HFFc6 (cell line): ENCODE data around the gene PTGER3. TPM values are rescaled to one million over a fixed set of nuclear protein-coding genes. Genes with fewer than 3 reads are reported as not detected.

Source experiments
- DNase-seq: peaks from one replicate; pipeline ENCODE4 v3.0.0-alpha.2; 2018
- H3K27ac Mint-ChIP-seq: 2 replicates; pipeline ENCODE4 v1.8.0; 2020; ENCODE audit warnings: mild to moderate bottlenecking, mixed read lengths
- H3K27me3 Mint-ChIP-seq: 2 replicates; pipeline ENCODE4 v1.8.0; 2021; ENCODE audit warnings: mild to moderate bottlenecking, moderate library complexity, mixed read lengths; ENCODE audit not compliant: insufficient read depth
- H3K36me3 Mint-ChIP-seq: 2 replicates; pipeline ENCODE4 v1.8.0; 2021; ENCODE audit warnings: low read depth, mixed read lengths
- H3K4me1 Mint-ChIP-seq: 2 replicates; pipeline ENCODE4 v1.8.0; 2020; ENCODE audit warnings: low read depth, mixed read lengths
- H3K4me3 Mint-ChIP-seq: 2 replicates; pipeline ENCODE4 v1.8.0; 2020; ENCODE audit warnings: mild to moderate bottlenecking, moderate library complexity, mixed read lengths
- H3K9me3 Mint-ChIP-seq: 2 replicates; pipeline ENCODE4 v1.8.0; 2020; ENCODE audit warnings: mild to moderate bottlenecking, mixed read lengths
- microRNA-seq: library from miRNA; unstranded; fragments of <30 nt; microRNA quantifications from one replicate; pipeline ENCODE4, GENCODE V29; 2019
- total RNA-seq, 6 experiments: library from RNA; stranded (reverse); fragmentation: NEBNext Ultra II Directional; extraction: Animal tissue kit (Norgen Biotek cat#: 25700); gene quantifications; 2 replicates in 1 of 6; 3 replicates in 5 of 6; pipeline ENCODE4 v1.2.3, GENCODE V29; 2021
- TF ChIP-seq, protein P1 (sequence below): fragments of 200-600 bp; sonication (generic); IDR thresholded peaks from 2 replicates; pipeline ENCODE4 v1.5.0; 2021; ENCODE audit warnings: antibody characterized with exemption, mild to moderate bottlenecking

The PTGER3 gene
- total RNA-seq, 6 experiments from 2014 or later: 0.40 to 2.1 (median 0.54) TPM

DNA sequence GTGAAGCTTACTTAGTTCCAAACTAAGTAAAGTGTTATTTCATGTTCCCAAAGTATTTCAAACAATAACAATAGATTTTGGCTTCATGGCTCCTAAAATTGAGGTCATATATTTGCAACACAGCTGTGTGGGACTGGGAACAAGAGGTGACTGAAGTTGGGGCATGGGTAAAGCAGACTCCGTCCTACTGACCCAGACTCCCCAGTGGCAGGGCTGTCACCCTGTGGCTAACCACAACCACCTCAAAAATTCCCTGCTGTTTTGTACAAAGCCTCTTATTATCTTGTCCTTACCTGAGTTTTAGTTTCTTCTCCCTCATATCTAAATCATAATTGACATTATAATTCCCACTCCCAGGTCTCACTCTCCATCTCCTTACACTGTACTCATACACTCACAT lies 117.6 kb downstream of the PTGER3 start:
- TF ChIP-seq, protein P1, sequence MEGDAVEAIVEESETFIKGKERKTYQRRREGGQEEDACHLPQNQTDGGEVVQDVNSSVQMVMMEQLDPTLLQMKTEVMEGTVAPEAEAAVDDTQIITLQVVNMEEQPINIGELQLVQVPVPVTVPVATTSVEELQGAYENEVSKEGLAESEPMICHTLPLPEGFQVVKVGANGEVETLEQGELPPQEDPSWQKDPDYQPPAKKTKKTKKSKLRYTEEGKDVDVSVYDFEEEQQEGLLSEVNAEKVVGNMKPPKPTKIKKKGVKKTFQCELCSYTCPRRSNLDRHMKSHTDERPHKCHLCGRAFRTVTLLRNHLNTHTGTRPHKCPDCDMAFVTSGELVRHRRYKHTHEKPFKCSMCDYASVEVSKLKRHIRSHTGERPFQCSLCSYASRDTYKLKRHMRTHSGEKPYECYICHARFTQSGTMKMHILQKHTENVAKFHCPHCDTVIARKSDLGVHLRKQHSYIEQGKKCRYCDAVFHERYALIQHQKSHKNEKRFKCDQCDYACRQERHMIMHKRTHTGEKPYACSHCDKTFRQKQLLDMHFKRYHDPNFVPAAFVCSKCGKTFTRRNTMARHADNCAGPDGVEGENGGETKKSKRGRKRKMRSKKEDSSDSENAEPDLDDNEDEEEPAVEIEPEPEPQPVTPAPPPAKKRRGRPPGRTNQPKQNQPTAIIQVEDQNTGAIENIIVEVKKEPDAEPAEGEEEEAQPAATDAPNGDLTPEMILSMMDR: no peak
- H3K4me3 Mint-ChIP-seq: no peak overlapping the region
- H3K4me1 Mint-ChIP-seq: no peaks in the 10 kb centered on the region
- DNase-seq: no peak
- no peaks in the 10 kb centered on the region for H3K27me3 Mint-ChIP-seq
- H3K36me3 Mint-ChIP-seq: no peaks in the 10 kb centered on the region
- peaks cover 7% of the 10 kb centered on the region; the same call in 1 of the 2 replicates for H3K9me3 Mint-ChIP-seq
- no peak overlapping the region for H3K27ac Mint-ChIP-seq

DNA sequence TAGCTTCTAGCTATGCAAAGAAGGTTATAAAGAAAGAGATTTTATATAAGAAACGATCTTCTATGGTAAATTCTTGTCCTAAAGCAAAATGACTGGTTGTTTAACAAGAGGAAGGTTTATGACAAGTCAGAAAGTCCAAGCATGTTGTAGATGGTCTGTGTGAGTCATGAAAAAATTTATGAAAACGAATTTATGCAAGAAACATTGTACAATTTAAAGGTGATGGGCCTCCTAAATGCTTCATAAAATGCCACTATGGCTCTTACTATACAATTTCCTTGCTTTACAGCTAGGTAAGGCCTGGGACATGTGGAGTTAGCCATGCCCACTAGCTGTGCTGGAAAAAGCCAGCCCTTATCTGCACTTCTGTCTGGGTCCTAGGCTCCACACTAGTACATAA lies 125.4 kb downstream of the PTGER3 start:
- Mint-ChIP-seq H3K4me1 (no peaks in the 10 kb centered on the region), H3K27ac (no peak overlapping the region), H3K9me3 (peaks cover 23% of the 10 kb centered on the region), H3K4me3 (no peak overlapping the region), H3K36me3 (0 out of 2 replicates have a peak, but pooled peaks cover 8% of the 10 kb centered on the region), H3K27me3 (no peaks in the 10 kb centered on the region)
- DNase-seq: no peak
- TF ChIP-seq, protein P1: no peak

Small RNA genes lying within 50 kb of the gene (microRNA-seq; reads per million reads assigned to microRNA genes)
- 376 reads per million, percentile 64 among the genes with 10 or more reads in this experiment for gene MIR186

Other genes with a start within 250 kb of the PTGER3 start
- gene ZRANB2, start 33.2 kb upstream of the PTGER3 start, total RNA-seq: 10 to 100 TPM; 71.0 to 87.4 (median 80.5) TPM